ENCODE measurements around the gene PJVK. TPM values are rescaled to one million over a fixed set of nuclear protein-coding genes. Genes with fewer than 3 reads are reported as not detected.

PJVK gene
- total RNA-seq, 1 donor from 2014 or later, result 7.4 TPM

- Mint-ChIP-seq H3K9me3 (ENCODE audit: unreplicated experiment) (no peaks in the 10 kb centered on the region), H3K36me3 (ENCODE audit: unreplicated experiment) (no peaks in the 10 kb centered on the region), H3K4me1 (ENCODE audit: unreplicated experiment) (peaks cover 59% of the 10 kb centered on the region), H3K4me3 (ENCODE audit: unreplicated experiment) (peak overlapping the region; percentile 94), H3K27ac (ENCODE audit: unreplicated experiment) (peak overlapping the region; percentile 100), H3K27me3 (ENCODE audit: unreplicated experiment) (no peaks in the 10 kb centered on the region)
- no peak for TF ChIP-seq CTCF (IDR thresholded peaks at IDR 0.05)
- DNase-seq (ENCODE audit: extremely low spot score, unreplicated experiment), result no peak
These were observed 26.9 kb downstream of the PJVK start for GRCh38 chr2:178478130-178478438.

GRCh38 chr2:178478439-178479274 is 27.5 kb downstream of the PJVK start, which contains the start of gene FKBP7:
FKBP7 (minus strand) TSS chr2:178478600; CDS start chr2:178478499, 101 bp downstream.
- peaks cover 56% of the 10 kb centered on the region for H3K4me1 Mint-ChIP-seq (ENCODE audit: unreplicated experiment)
- no peaks in the 10 kb centered on the region for H3K27me3 Mint-ChIP-seq (ENCODE audit: unreplicated experiment)
- peak within 1 kb of the TSS; percentile 94 for H3K4me3 Mint-ChIP-seq (ENCODE audit: unreplicated experiment)
- peak; percentile 91 for DNase-seq (ENCODE audit: extremely low spot score, unreplicated experiment)
- H3K27ac Mint-ChIP-seq (ENCODE audit: unreplicated experiment), result peak within 1 kb of the TSS; percentile 100
- no peaks in the 10 kb centered on the region for H3K36me3 Mint-ChIP-seq (ENCODE audit: unreplicated experiment)
- no peaks in the 10 kb centered on the region for H3K9me3 Mint-ChIP-seq (ENCODE audit: unreplicated experiment)
- TF ChIP-seq CTCF (IDR thresholded peaks at IDR 0.05), result peak; percentile 70

GRCh38 chr2:178479275-178479616 is 28.1 kb downstream of the PJVK start:
- Mint-ChIP-seq H3K27me3 (ENCODE audit: unreplicated experiment) (no peaks in the 10 kb centered on the region), H3K4me3 (ENCODE audit: unreplicated experiment) (peak overlapping the region; percentile 94), H3K4me1 (ENCODE audit: unreplicated experiment) (peaks cover 51% of the 10 kb centered on the region), H3K36me3 (ENCODE audit: unreplicated experiment) (no peaks in the 10 kb centered on the region), H3K27ac (ENCODE audit: unreplicated experiment) (peak overlapping the region; percentile 100), H3K9me3 (ENCODE audit: unreplicated experiment) (no peaks in the 10 kb centered on the region)
- peak; percentile 0 for TF ChIP-seq CTCF (IDR thresholded peaks at IDR 0.05)
- no peak for DNase-seq (ENCODE audit: extremely low spot score, unreplicated experiment)

- no peak for TF ChIP-seq CTCF (IDR thresholded peaks at IDR 0.05)
- Mint-ChIP-seq H3K27ac (ENCODE audit: unreplicated experiment) (peak overlapping the region; percentile 100), H3K27me3 (ENCODE audit: unreplicated experiment) (no peaks in the 10 kb centered on the region), H3K4me3 (ENCODE audit: unreplicated experiment) (peak overlapping the region; percentile 94), H3K4me1 (ENCODE audit: unreplicated experiment) (peaks cover 52% of the 10 kb centered on the region), H3K9me3 (ENCODE audit: unreplicated experiment) (no peaks in the 10 kb centered on the region), H3K36me3 (ENCODE audit: unreplicated experiment) (no peaks in the 10 kb centered on the region)
- no peak for DNase-seq (ENCODE audit: extremely low spot score, unreplicated experiment)
These were observed 28.6 kb downstream of the PJVK start for GRCh38 chr2:178479758-178480226.
